ENCODE measurements around the gene ZNF835. TPM values are rescaled to one million over a fixed set of nuclear protein-coding genes. Genes with fewer than 3 reads are reported as not detected.

Gene ZNF835
- polyA plus RNA-seq, 2 of the 4 experiments (the other 2 are of a cell fraction) = not detected

DNA sequence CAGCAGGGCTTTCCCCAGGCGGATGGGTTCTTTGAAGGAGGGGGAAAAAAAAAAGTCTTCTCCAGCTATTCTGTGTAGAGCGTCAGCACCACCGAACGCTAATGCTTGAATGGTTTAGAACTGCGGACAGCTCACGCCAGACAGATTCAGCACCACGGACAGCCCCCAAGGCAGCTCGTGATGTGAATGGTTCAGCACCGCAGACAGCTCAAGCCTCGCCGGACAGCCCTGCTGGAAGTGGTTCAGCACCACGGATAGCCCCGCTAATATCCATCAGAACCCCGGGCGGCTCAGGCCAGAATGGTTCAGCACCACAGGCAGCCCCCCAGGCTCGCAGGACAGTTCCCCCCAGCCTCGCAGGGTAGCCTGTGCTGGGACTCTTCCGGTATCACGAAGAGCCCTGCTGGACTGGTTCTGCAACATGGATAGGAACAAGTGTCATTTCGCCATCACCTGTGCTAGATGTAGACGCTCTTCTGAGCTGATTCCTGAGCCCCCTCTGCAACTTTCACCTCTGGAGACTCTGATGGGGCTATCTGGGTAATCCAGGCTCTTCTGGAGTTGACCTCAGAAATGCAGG, 33.5 kb downstream of the ZNF835 start:
- FAIRE-seq (no peak), DNase-seq (ENCODE audit: low read depth in 1 of 2, low spot score in 1 of 2) (peak; percentile 21 to 62), ATAC-seq (peak; percentile 43 to 66; a peak in 4 of 6 replicates)
- WGBS (ENCODE audit: missing lambda C conversion rate) = 25% methylated on average over 19 of the region's 21 CpGs
- Histone ChIP-seq H3K27ac (no peak overlapping the region), H3K9me3 (peaks cover 75% of the 10 kb centered on the region), H3K4me3 (no peak overlapping the region), H3K4me1 (no peaks in the 10 kb centered on the region), H3K4me2 (no peak overlapping the region)
- ChIA-PET CTCF (no interaction called here), POLR2A (no interaction called here)
- TF ChIP-seq HOXB5 (CRISPR knock-in tag; IDR thresholded peaks at IDR 0.05) = peak; percentile 79; the same call in 1 of the 2 replicates
- TF ChIP-seq, protein P1, sequence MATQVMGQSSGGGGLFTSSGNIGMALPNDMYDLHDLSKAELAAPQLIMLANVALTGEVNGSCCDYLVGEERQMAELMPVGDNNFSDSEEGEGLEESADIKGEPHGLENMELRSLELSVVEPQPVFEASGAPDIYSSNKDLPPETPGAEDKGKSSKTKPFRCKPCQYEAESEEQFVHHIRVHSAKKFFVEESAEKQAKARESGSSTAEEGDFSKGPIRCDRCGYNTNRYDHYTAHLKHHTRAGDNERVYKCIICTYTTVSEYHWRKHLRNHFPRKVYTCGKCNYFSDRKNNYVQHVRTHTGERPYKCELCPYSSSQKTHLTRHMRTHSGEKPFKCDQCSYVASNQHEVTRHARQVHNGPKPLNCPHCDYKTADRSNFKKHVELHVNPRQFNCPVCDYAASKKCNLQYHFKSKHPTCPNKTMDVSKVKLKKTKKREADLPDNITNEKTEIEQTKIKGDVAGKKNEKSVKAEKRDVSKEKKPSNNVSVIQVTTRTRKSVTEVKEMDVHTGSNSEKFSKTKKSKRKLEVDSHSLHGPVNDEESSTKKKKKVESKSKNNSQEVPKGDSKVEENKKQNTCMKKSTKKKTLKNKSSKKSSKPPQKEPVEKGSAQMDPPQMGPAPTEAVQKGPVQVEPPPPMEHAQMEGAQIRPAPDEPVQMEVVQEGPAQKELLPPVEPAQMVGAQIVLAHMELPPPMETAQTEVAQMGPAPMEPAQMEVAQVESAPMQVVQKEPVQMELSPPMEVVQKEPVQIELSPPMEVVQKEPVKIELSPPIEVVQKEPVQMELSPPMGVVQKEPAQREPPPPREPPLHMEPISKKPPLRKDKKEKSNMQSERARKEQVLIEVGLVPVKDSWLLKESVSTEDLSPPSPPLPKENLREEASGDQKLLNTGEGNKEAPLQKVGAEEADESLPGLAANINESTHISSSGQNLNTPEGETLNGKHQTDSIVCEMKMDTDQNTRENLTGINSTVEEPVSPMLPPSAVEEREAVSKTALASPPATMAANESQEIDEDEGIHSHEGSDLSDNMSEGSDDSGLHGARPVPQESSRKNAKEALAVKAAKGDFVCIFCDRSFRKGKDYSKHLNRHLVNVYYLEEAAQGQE (IDR thresholded peaks at IDR 0.05) = peak; percentile 85
- no peak for TF ChIP-seq FOSL2 (IDR thresholded peaks at IDR 0.05)
- TF ChIP-seq FOSL2 (CRISPR knock-in tag; IDR thresholded peaks at IDR 0.05) = no peak

- DNase-seq (ENCODE audit: low read depth in 1 of 2, low spot score in 1 of 2) = no peak
- POLR2A ChIA-PET = interaction anchor here (0.6 kb wide), 1 partner anchor 60 kb away, joined by 3 read pairs; no protein-coding TSS in a partner anchor
Observed at GRCh38 chr19:56633021-56633420, 38.5 kb downstream of the ZNF835 start.

More at GRCh38 chr19:56633021-56633420, 38.5 kb downstream of the ZNF835 start:
- H3K27ac ChIP-seq = no peak overlapping the region
- 0% methylated on average over 1 of the region's 1 CpG for WGBS (ENCODE audit: missing lambda C conversion rate)
- H3K4me1 ChIP-seq = no peaks in the 10 kb centered on the region
- H3K9me3 ChIP-seq = peaks cover 80% of the 10 kb centered on the region
- CTCF ChIA-PET = no interaction called here
- TF ChIP-seq JUNB (IDR thresholded peaks at IDR 0.05) (no peak), TP53 (CRISPR knock-in tag; IDR thresholded peaks at IDR 0.05) (no peak), FOXS1 (CRISPR knock-in tag; IDR thresholded peaks at IDR 0.05) (no peak), PBX3 (IDR thresholded peaks at IDR 0.05) (no peak), KDM5A (IDR thresholded peaks at IDR 0.05) (no peak), RARB (CRISPR knock-in tag; IDR thresholded peaks at IDR 0.05) (no peak), CTCF (IDR thresholded peaks at IDR 0.05) (no peak), ELK1 (IDR thresholded peaks at IDR 0.05; ENCODE audit: low read depth, low read length) (no peak), RAD21 (conservative IDR thresholded peaks at IDR 0.05 in 1 of 2, IDR thresholded peaks at IDR 0.05 in 1 of 2) (no peak), MYC (IDR thresholded peaks at IDR 0.05; ENCODE audit: borderline replicate concordance, low read length) (no peak), HEYL (CRISPR knock-in tag; IDR thresholded peaks at IDR 0.05) (no peak), NFE2L2 (conservative IDR thresholded peaks at IDR 0.05; ENCODE audit: low read length) (no peak), SREBF2 (IDR thresholded peaks at IDR 0.05) (no peak), BCL3 (IDR thresholded peaks at IDR 0.05) (no peak), EHF (CRISPR knock-in tag; IDR thresholded peaks at IDR 0.05) (no peak), HOXA7 (CRISPR knock-in tag; IDR thresholded peaks at IDR 0.05) (no peak)
- ATAC-seq (no peak), FAIRE-seq (no peak)
- no peak overlapping the region for H3K4me2 ChIP-seq
- no peak overlapping the region for H3K4me3 ChIP-seq
